Neural cell (in vitro differentiated cells): ENCODE results near the gene CRYBB2.

ENCODE experiments used
- EP300 ChIP-seq: fragments of 450-650 bp; conservative IDR thresholded peaks from 2 replicates; pipeline ENCODE4 v1.6.1; 2014; ENCODE audit warnings: antibody characterized with exemption, mild to moderate bottlenecking, moderate library complexity; ENCODE audit not compliant: poor library complexity, severe bottlenecking
- EZH2 ChIP-seq: fragments of 200-600, 300-800 bp; shearing (Covaris generic), sonication (generic); IDR thresholded peaks from 2 replicates; pipeline ENCODE4 v1.6.1; 2014; ENCODE audit warnings: antibody characterized with exemption, low read length, borderline replicate concordance, mild to moderate bottlenecking; ENCODE audit not compliant: insufficient read depth, poor library complexity, severe bottlenecking
- MXI1 ChIP-seq: fragments of 450-650 bp; conservative IDR thresholded peaks from 2 replicates; pipeline ENCODE4 v1.6.1; 2014; ENCODE audit warnings: antibody characterized with exemption, mild to moderate bottlenecking; ENCODE audit not compliant: poor library complexity, severe bottlenecking
- REST ChIP-seq: IDR thresholded peaks from 2 replicates; pipeline ENCODE4 v1.6.1; 2012; ENCODE audit warnings: borderline replicate concordance
- SMC3 ChIP-seq: fragments of 450-650 bp; conservative IDR thresholded peaks from 2 replicates; pipeline ENCODE4 v1.6.1; 2014; ENCODE audit warnings: antibody characterized with exemption, mild to moderate bottlenecking, moderate library complexity; ENCODE audit not compliant: poor library complexity
- TAF1 ChIP-seq: IDR thresholded peaks from 2 replicates; pipeline ENCODE4 v1.6.1; 2012; ENCODE audit warnings: low read depth
- TF ChIP-seq, protein P1 (sequence below): fragments of 450-650 bp; IDR thresholded peaks from 2 replicates; pipeline ENCODE4 v1.5.1; 2014; ENCODE audit warnings: antibody characterized with exemption, mild to moderate bottlenecking, moderate library complexity; ENCODE audit not compliant: poor library complexity, severe bottlenecking

GRCh38 chr22:25192406-25192805, 27.0 kb upstream of the CRYBB2 start:
- TF ChIP-seq, protein P1, sequence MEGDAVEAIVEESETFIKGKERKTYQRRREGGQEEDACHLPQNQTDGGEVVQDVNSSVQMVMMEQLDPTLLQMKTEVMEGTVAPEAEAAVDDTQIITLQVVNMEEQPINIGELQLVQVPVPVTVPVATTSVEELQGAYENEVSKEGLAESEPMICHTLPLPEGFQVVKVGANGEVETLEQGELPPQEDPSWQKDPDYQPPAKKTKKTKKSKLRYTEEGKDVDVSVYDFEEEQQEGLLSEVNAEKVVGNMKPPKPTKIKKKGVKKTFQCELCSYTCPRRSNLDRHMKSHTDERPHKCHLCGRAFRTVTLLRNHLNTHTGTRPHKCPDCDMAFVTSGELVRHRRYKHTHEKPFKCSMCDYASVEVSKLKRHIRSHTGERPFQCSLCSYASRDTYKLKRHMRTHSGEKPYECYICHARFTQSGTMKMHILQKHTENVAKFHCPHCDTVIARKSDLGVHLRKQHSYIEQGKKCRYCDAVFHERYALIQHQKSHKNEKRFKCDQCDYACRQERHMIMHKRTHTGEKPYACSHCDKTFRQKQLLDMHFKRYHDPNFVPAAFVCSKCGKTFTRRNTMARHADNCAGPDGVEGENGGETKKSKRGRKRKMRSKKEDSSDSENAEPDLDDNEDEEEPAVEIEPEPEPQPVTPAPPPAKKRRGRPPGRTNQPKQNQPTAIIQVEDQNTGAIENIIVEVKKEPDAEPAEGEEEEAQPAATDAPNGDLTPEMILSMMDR, result no peak
- TF ChIP-seq EZH2, result no peak
- TF ChIP-seq EP300, result no peak
- TF ChIP-seq SMC3, result no peak
- no peak for TF ChIP-seq REST
- TF ChIP-seq MXI1, result no peak
- TF ChIP-seq TAF1, result no peak
